Measurements from ENCODE around the gene SMYD3.

Gene SMYD3

DNA sequence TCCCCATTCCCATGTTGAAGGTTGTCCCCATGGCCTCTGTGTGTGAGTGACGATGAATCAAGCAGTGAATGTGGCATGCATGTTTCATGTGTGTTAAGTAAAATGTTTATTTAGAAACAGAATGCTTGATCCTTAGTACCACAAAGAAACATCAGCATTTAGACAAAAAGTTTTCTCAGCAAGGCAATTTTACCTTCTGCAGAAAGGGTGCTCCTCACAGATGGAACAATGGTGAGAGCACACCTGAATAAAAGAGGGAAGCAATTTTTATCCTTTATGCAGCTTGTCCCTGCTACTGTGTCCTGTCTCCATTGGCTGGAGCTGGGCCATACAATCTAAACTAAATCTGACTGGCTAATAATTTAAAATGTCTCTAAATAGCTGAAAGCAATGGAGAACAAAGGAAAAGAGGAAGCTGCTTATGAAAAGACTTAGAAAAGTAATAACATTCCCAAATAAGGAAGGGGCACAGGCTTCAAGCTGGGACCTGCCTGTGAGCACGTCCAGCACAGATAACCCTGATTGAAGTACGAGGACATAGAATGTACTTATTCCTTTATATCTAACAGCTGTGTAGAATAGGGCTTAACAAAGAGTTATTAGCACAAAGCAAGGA, 8.4 kb upstream of the SMYD3 start:
- DNase-seq = no peak

DNA sequence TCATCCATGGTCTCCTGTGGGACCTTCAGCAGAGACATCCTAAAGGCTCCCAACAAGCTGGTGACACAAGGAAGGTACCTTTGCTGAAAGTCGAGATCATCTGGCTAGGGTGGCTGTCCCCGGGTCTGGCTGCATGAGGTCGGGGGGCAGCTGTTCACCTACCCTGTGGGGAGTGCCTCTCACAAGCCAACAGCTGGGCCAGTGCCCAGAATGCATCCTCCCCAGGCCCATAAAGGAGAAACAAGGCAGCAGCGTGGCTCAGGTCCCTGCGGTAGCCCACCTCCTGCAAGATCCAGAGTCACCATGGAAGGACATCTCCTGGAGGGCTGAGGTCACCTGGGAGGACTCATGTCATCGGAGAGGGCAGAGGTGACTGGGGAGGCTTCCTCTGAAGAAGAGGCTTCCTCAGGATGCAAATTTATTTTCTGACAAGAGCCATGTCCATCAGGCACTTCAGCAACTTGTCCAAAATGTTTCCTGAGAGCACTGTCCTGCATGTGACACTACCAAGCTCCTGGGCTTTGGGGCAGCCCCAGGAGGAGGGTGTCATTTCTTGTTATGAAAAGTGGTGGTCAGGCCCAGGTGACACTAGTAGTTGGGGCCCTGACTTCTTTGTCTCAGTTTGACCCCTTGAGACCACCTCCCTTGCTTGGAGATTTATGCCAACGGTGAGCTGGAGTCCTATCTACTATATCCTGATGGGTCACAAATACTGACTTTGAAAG, 6.7 kb upstream of the SMYD3 start:
- no peak for DNase-seq

DNA sequence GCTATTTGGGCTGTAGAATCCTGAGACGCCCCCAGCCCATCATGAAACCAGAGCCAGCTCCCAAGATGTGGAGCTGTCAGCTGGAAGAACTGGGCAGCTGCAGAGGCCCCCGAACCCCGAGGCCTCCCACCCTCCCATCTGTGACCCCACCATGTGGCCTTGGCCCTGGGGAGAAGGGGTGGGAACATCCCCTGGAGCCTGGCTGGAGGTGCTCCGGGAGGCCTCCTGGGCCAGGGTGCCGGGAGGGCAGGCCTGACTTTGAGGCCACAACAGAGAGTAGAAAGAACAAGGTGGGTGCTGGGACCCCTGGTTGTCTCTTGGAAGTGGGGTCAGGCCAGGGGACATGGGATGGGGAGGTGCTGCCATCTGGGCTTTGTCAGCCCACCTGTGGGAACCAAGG, 6.0 kb upstream of the SMYD3 start:
- DNase-seq = no peak

DNA sequence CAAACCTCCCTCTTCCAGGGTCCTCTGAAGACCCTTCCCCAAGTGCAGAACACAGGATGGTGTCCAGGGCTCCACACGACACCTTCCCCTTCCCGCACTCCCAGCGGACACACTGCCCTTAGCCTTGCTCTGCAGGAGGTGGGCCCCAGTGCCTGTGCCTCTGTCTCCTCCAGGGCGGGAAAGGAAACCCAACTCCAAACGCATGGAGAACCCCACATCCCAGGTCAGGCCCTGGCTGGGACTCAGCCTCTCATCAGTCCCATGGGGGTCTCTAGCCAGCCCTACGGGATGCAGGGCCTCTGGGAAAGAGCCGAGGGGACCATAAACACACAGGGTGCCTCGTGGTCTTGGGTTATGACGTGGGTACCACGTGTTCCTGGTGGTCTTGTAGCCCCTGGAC, 5.6 kb upstream of the SMYD3 start:
- DNase-seq = no peak

DNA sequence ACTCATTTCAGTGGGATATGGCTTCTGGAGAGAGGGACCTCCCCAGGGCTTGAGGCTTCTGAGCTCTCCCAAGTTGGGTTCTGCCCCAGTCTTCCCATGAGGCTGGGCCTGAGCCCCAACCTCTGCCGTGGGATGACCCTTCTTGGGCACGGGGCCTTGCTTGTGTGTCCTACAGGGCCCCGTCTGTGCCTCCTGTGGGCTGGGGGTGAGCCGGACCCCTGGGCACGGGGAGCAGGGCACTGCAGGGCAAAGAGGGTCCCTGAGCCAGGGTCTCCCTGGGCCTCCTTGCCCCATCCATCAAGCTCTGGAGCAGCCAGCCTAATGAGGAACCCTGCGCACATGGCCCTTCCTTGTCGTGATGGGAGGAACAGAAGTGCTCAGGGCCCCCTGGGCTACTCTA, 5.2 kb upstream of the SMYD3 start:
- no peak for DNase-seq

DNA sequence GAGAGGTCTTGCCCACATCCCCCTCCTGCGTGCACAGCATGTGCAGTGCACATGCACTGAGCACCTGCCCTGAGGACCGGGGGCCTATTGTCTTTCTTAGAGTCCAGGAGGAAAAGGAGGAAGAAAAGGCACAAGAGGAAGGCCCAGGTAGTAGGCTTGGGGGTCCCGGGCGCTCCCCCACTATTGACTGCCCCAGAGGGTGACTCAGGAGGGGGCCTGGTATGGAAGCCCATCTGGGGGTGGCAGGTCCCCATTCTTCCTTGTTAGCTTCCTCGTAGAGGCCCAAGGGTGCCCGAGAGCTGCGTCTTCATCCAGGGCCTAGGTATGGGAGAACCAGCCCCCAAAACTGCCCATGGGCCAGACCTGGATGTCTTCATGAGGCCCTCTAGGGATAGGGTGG, 4.1 kb upstream of the SMYD3 start:
- DNase-seq = no peak

DNA sequence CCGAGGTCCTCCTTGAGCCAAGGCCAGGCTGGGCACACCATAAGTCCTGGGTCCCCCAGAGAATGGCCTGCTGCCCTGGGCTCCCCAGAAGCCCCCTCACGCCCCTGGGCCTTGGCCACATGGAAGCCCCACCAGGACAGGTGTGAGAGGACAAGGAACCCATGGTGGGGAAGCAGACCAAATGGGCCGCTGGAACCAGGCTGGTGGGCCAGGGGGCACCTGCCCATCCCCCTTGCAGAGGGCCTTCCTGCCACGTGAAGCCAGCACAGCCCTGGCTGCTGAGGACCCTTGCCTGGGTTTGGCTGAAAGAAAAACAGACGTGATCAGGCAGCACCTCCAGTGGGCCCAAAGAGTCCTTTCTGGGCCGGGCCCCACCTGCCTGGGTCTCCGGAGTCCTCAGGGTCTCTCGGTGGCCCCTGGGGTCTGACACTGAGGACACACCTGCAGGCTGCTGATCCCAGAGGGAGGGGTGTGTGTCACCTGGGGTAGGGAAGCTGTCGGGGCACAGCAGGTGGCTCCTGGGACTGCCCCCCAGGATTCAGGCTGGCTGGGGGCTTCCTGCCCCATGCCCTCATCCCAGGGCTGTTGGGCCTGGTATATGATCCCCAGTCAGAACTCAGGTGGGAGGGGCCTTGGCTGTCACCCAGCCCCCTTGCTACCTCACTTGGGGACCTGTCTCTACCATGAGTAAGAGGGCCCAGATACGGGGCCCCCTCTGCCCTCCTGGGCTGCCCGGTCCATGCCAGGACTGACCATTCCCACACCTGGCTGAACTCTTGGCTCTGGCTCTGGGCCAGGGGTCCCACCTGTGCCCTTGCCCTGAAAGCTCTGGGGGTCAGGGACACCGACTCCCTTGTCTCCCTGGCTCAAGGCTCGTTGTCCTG, 3.3 kb upstream of the SMYD3 start:
- no peak for DNase-seq

DNA sequence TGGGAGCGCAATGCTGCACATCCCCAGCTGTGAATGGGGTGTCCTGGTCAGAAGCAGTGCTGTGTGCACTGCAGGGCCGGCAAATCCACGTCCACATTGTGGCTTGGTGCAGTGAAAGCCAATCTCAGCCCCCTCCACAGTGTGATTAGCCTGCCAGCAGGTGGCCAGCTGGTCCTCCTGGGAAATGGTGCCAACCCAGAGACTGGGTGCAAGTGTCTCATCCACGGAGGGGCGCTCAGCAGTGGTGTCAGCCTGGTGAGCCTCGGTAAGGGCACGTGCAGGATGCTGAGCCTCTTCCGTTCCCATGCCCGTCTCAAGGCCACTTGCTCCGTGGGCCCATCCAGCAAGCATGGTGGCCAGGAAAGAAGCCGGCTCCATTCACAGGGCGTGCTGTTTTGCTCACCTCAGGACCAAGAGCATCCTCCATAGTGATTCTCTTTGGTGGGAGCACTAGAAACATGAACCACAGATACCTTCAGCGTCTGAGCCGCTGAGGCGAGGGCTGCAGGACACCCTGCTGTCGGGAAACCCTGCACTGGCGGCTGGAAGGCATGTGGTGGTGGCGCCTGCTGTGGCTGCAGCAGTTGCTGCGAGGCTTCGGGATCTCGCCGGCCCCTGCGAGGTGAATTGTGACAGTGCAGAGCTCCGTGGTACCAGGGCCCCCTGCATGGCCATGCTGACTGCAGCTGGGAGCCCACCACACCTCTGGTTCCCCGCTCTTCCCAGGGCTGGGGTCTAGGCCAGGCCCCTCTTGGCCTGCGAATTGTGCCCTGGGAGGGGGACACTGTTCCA, 2.0 kb upstream of the SMYD3 start:
- DNase-seq = no peak

DNA sequence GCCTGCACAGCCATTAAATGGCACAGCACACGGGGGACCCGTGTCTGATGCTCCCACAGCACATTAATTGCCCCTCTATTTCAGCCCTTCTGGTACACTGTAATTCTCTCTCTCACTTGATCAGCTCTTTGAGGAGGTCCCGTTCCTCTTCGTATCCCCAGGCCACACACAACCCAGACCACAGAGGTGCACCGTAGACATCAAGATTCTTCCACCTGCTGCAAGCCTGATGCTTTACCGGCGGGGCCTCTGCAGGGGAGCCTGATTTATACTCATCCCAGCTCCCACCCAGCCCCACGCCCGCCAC, 759 bp downstream of the SMYD3 start:
- no peak for DNase-seq

DNA sequence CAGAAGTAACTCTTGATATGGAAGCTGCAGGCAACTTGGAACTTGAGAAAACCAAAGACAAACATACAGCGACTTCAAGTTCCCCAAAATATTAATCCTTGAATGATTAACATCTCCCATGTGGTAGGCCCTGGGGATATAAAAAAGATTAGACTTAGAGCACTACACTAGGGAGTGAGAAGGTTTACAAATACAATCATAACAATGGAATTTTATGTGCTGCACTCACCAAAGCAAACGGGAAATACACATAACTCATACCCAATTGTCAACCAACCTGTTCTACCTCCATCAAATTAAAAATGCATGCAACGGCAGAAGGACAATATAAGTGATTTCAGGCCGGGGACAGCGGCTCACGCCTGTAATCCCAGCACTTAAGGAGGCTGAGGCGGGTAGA, 3.7 kb downstream of the SMYD3 start:
- no peak for DNase-seq

DNA sequence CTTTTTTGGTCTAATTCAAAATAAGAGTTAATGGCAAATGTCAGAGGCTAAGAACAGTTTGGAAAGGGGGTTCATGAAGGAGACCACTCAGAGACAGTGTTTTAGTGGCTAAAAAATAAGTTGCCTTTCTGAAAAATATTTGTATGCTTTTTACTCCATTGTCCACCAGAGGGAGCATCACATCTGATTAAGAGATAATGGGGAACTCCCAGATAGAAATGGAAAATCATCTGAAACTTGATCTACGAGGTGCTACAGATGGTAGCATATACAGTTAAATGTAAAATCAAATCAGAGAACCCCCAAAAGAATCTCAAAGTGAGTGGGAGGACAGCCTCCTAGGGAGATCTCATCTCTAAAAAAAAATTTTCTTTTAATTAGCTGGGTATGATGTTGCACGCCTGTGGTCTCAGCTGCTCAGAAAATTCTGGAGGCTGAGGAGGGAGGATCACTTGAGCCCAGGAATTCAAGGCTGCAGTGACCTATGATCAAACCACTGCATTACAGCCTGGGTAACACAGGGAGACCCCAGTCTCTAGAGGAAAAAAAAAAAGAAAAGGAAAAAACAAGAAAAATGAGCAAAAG, 9.7 kb downstream of the SMYD3 start:
- DNase-seq = peak; percentile 25

DNA sequence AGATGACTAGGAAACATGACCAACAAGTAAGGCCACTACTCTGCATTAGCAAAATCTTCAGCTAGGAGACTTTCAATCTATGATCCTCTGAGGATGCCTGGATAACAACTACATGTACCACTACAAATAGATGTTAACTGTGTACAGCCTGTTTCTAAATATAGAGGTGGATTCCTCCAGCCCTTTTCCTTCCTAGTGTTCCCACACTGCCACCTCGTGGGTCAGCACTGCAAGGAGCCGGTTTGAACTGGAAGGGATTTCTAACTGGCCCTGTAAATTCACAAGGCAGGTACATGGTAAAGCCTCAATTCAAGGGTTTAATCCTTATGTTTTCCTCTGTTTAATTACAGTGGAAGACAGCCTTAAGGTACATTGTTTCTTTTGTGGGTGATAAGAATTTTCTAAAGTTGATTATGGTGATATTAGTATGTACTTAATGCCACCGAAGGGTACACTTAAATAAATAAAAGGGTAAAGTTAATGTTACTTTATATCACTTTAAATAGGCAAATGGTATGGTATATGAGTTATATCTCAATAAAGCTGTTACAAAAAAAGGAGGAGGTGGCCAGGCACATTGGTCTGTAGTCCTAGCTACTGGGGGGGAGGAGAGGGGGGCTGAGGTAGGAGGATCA, 14.4 kb downstream of the SMYD3 start:
- no peak for DNase-seq

DNA sequence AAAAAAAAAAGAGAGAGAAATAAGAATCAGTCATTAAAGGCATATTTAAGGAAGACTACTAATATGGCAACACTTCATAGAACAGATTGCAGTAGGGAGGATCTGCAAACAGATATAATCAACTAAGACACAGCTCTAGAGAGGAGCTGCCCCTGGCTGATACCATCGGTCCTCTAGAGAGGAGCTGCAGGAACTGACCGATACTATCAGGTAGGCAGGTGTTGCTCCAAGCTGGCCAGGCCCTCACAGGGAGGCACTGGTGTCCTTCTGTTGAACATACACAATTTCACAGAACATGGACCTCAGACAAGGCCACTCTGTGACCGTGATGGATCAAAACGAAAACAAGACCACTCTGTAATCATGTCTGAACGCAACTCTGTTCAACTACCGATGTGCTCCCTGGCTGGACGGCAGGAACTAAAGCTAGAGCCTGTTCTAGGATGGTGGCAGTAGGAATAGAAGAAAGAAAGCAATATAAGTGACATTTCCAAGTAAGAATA, 15.5 kb downstream of the SMYD3 start:
- DNase-seq = no peak

DNA sequence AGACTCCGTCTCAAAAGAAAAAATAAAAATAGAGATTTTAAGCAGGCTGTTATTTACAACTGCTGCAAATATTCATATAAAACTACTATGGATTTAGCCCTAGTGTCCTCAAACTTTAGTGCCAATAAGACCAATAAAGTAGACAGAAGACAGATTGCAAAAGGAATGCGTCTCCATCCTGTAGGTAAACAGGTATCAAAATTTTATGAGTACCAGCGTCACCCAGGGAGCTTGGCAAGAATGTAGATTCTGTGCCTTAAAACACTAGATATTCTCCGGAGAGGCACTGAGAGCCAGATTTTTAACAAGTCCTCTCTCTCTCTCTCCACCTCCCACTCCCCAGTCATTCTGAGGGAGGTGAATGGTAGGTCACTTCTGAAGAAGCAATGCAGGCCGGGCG, 18.4 kb downstream of the SMYD3 start:
- no peak for DNase-seq

DNA sequence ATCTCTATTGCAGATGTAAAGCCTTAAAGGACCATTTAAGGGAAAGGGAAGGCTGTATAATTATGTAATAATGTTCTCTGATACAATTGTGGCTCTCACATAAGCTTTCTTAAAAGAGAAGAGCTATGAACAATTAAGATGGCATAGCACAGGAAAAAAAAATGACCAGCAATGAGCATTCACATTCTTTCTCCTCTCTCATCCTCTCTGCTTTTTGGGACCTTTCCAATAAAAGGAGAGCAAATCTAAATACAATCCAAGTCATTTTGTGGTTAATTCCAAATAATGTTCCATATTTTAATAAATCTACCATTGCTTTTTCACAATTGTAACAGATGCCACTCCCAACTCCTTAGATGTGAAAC, 23.5 kb downstream of the SMYD3 start:
- DNase-seq = no peak

DNA sequence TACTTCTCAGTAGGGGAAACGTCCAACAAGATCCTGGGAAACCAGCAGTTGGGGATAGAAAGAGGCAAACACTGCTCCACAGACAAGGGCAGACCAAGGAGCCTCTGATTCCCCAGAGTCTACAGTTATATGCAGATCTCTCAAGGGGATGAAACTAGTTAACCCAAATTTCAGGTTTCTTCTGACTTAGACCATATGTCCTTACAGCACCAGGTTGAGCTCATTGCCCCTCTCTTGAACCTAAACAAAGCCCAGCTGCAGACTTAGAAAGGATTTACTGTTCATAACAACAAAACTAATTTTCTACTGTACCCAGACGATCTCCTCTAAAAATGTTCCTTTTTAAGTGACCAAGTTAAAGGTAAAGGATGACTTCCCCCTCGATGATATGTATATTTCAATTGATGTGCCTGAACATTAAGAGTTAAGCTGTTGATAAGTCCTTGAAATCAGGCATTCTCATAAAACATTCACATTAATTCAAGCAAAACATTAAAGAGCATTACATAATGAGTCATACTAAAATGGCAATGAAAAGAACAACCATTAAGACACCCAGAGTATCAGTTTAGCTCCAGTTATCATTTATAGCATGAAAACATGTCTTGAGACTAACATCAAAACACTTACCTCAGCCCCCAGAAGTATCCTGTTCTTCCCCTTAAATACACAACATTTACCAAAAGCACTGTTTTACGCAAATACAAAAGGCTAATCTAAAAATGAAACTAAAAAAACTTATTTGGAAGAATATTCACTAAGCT, 24.1 kb downstream of the SMYD3 start:
- DNase-seq = no peak

DNA sequence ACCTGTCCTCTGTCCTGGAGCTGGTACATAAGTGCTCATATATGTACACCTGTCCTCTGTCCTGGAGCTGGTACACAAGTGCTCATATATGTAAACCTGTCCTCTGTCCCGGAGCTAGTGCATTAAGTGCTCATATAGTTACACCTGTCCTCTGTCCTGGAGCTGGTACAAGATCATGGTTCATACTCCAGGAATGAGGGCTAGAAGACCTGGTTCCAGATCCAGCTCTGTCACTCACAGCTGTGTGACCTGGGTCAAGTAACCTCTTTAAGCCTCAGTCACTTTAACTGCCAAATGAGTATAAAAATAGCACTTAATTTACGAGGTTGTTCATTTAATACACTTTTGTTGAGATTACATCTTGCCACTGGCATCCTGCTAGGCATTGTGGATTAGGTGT, 28.0 kb downstream of the SMYD3 start:
- DNase-seq = no peak

DNA sequence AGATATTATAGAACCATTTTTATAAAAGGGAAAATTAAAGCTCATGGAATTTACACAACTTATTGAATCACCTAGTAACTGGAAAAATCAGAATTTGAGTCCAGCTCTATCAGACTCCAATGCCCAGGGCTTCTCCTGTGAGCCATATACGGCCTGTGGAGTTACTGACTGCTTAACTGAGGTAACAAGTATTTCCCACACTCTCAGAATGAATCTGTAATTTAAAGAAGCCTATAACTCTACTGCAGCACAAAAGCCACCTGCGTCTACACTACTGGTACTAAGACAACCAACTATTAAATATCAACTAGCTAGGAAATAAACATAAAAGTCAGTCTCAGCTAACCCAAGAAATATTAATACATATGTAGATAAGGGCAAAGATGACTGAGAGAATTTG, 29.4 kb downstream of the SMYD3 start:
- no peak for DNase-seq

DNA sequence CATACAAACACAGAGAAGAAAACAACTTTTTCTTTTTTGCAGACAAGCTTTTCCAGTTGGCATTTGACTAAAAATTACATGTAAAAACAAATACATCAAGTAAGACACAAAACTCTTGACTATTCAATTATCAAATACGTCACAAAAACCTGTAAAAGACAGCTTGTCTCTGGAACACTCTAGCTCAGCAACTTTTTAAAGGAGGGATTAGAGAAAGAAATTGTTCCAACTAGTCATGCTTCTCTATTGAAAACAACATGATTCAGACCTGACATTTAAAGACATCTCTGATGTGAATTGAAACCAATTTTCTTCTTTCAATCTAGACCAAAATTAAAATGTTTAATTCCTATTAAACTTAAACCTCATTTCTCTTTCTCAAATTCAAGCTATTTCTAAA, 30.3 kb downstream of the SMYD3 start:
- no peak for DNase-seq

DNA sequence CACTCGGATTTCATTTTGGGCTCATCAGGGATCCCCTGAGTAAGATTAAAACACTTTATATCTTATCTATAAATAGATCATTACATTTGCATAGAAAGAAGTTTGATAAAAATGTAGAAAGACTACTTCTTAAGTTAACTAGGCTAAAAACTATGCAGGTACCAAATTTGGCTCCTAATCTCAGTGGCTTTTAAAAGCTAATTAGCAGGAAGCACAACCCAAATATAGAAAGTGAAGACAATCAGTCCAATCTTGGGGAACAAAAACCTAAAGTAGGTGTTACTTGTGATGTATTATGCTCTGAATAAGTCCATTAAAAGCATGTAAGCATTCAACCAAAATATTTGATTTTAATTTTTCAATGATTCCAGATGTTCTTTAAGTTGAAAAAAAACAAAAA, 35.4 kb downstream of the SMYD3 start:
- DNase-seq = no peak

DNA sequence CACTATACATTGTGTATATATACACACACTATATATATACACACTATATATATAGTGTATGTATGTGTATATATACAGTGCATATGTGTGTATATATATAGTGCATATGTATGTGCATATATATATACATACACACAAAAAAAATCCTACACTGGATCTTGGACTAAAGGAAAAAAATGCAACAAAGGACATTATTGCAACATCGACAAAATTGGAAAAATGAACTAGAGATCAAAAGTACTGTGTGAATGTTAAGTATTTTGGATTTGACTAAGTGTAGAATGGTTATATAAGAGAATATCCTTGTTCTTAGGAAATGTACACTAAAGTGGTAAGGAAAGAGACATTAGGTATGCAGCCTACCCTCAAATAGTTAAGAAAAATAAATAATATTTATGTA, 36.5 kb downstream of the SMYD3 start:
- no peak for DNase-seq

DNA sequence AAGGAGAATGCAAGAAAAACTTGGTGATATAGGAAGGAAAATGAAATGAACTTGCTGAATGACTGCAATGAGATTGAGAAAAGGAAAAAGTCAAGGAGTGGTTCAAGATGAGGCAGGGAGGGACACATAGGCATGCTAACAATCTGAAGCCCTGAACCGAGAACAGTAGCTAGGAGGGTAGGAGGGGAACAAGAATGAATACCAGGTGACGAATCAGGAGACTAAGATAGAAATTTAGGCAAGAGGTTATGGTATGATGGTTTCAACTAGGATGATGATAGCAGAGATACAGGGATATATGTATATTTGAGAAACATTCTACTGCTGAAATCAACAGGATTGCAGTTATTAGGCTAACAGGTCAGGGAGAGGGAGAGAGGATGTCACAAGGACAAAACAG, 44.1 kb downstream of the SMYD3 start:
- no peak for DNase-seq
